Cardiac muscle cell (in vitro differentiated cells and primary cell): ENCODE measurements around the gene C1orf87. TPM values are rescaled to one million over a fixed set of nuclear protein-coding genes. Genes with fewer than 3 reads are reported as not detected.

Source experiments
- DNase-seq, 2 donors: peaks; one replicate each; pipeline versions ENCODE4 v3.0.0 to v3.0.0-alpha.2; 2010 to 2017; ENCODE audit warnings: low read depth in 1 of 2, low spot score in 1 of 2
- H3K27ac ChIP-seq: fragments of 200-600 bp; sonication (generic); 2 replicates; pipeline ENCODE4 v1.5.1; 2016
- H3K27me3 ChIP-seq: fragments of 200-600 bp; sonication (generic); 2 replicates; pipeline ENCODE4 v1.6.0; 2016; ENCODE audit warnings: control low read depth
- H3K36me3 ChIP-seq: fragments of 200-600 bp; sonication (generic); 2 replicates; pipeline ENCODE4 v1.5.1; 2016; ENCODE audit warnings: control low read depth
- H3K4me1 ChIP-seq: fragments of 200-600 bp; sonication (generic); 2 replicates; pipeline ENCODE4 v1.8.1; 2017; ENCODE audit warnings: low read depth, mild to moderate bottlenecking, mixed run types
- H3K4me3 ChIP-seq: fragments of 200-600 bp; sonication (generic); 2 replicates; pipeline ENCODE4 v1.5.1; 2016; ENCODE audit warnings: mild to moderate bottlenecking
- H3K9me3 ChIP-seq: fragments of 200-600 bp; sonication (generic); 2 replicates; pipeline ENCODE4 v1.5.1; 2017; ENCODE audit warnings: low read depth, mild to moderate bottlenecking, control low read depth
- CTCF ChIP-seq: IDR thresholded peaks from 2 replicates; pipeline ENCODE4 v1.5.1; 2012; ENCODE audit warnings: low read depth, mild to moderate bottlenecking, low read length
- polyA plus RNA-seq: library from polyadenylated mRNA; unstranded; fragments of >200 nt; fragmentation: Nextera tagmentation; extraction: Ambion mirVana; gene quantifications from 2 replicates; pipeline ENCODE4 v1.2.1, GENCODE V29; 2016
- total RNA-seq: library from RNA; depleted of rRNA; stranded (reverse); fragments of >200 nt; gene quantifications from 2 replicates; pipeline ENCODE4 v1.2.3, GENCODE V29; 2016

Gene C1orf87
- total and polyA plus RNA-seq, 2 experiments from 2014 or later, result not detected

GRCh38 chr1:59999006-59999405, 74.6 kb downstream of the C1orf87 start:
- Histone ChIP-seq H3K27me3 (no peaks in the 10 kb centered on the region), H3K36me3 (no peaks in the 10 kb centered on the region), H3K4me1 (no peaks in the 10 kb centered on the region), H3K4me3 (no peak overlapping the region), H3K27ac (no peak overlapping the region), H3K9me3 (no peaks in the 10 kb centered on the region)
- TF ChIP-seq CTCF, result no peak
- DNase-seq, result no peak

DNA sequence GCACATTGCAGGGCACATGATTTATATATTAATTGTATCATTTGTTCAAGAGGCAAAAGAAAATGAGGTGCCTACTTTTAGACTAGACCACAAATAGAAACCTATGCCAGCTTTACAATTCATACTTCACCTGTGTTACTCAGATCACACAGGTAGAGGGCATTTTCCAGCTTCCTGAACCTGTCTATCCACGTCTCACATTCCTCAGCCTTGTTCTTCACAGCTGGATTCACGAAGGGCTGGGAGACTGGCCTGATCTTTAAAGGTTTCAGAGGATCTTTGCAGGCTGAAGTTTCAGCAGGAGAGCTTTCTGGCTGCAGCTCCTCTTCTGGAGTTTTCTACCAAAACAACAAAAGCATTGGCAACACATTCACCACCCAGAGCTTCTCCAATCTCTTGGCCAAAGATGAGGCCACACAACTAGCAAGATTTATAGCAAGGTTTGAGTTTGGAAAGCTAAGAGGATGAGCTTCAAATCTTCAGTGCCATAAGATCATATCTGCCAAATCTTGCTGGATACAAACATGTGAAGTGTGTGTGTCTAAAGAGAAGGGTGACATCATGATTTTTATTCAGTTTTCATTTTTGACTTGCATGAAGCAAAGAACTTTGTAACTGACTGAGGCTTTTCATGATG, 76.0 kb downstream of the C1orf87 start:
- no peak overlapping the region for H3K27ac ChIP-seq
- H3K27me3 ChIP-seq, result no peaks in the 10 kb centered on the region
- H3K9me3 ChIP-seq, result no peaks in the 10 kb centered on the region
- no peak overlapping the region for H3K4me3 ChIP-seq
- TF ChIP-seq CTCF, result no peak
- DNase-seq, result no peak
- H3K4me1 ChIP-seq, result no peaks in the 10 kb centered on the region
- no peaks in the 10 kb centered on the region for H3K36me3 ChIP-seq

DNA sequence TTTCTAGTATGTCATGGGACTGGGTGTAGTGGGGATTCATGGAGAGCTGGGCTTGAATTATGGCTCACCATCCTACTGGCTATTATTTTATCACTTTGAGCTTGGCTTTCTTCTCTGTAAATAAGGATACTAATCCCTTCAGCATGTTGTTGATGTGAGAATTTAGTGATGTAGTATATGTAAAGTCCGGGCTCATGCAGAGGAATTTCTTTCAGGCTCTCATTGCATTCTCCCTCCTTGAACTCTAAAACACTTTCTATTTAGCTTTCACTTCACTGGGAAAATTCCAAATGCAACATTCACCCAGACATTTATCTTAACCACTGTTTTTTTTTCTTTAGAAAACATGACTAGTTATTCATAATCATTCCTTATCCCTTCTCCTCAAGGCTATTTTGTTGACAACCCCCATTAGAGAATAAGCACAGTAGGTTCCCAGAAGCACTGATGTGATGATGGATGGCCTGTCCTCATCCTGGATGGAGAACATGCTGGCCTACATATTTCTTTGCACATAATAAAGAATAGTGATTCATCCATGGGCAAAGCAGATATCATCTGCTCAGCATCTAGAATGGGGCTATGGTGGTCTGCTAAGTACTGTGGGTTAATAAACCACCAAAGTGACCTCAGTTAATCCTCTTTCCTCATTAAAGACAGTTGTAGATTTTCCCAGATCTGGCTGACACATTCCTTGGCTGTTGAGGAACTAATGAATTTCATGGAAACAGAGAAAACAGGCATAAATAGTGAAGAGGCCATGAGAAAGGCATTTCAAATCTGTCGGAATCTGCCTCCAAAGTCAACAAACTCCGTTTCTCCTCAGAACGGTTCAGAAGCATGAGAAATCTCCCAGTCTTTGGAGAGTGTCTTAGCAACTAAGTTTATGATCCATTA, 79.0 kb downstream of the C1orf87 start:
- Histone ChIP-seq H3K36me3 (no peaks in the 10 kb centered on the region), H3K4me1 (no peaks in the 10 kb centered on the region), H3K9me3 (no peaks in the 10 kb centered on the region), H3K27me3 (no peaks in the 10 kb centered on the region), H3K27ac (no peak overlapping the region), H3K4me3 (no peak overlapping the region)
- TF ChIP-seq CTCF, result no peak
- DNase-seq, result peak in 1 of 2 donors; percentile 72

DNA sequence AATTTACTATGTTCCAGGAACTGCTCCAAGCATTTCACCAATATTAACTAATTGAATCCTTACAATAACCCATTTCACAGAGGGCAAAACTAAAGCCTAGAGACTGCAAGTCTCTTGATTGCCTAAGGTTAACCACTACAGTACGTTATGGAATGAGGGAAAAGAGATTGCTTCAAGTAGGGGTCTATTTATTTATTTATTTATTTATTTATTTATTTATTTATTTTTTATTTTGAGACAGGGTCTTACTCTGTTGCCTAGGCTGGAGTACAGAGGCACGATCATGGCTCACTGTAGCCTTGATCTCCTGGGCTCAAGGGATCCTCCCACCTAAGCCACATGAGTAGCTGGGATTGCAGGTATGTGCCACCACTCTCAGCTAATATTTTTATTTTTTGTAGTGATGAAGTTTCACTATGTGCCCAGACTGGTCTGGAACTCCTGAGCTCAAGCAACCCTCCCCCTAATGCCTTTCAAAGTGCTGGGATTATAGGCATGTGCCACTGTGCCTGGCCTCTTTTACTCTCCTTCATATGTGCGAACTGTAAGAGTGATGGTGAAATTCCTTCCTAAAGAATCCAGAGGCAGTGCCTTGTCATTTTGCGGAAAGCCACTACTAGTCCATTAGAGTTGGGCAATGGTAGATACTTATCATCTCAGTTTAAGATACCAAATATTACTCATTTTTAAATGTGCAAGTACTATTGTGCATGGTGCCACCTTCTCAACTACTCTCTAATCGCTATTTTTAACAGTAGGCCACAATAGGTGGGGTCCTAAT, 81.3 kb downstream of the C1orf87 start:
- Histone ChIP-seq H3K36me3 (no peaks in the 10 kb centered on the region), H3K9me3 (no peaks in the 10 kb centered on the region), H3K4me1 (no peaks in the 10 kb centered on the region), H3K27me3 (no peaks in the 10 kb centered on the region), H3K4me3 (no peak overlapping the region), H3K27ac (no peak overlapping the region)
- DNase-seq, result no peak
- TF ChIP-seq CTCF, result no peak

DNA sequence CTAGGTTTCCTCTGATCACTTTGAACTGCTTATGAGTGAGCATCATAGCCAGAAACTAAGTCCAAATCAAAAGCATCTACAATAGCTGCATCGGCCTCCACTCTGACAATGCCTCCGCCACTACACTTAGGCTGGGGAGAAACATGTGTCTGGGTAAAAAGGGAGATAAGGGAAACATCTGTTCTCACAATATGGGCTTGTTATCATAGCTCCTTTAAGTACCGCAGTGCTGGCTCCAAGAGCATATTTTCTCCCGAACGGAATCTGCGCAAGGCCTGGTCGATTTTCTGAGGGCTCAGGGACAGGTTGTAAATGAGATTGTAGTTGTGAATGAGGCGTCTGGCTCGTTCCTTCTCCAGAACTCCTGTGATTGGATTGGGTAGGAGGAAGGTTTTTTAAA, 83.1 kb downstream of the C1orf87 start:
- peak; percentile 26 to 27 for DNase-seq

More for the DNA sequence above, 83.1 kb downstream of the C1orf87 start:
- H3K27ac ChIP-seq, result no peak overlapping the region
- H3K27me3 ChIP-seq, result no peaks in the 10 kb centered on the region
- H3K9me3 ChIP-seq, result no peaks in the 10 kb centered on the region
- no peaks in the 10 kb centered on the region for H3K4me1 ChIP-seq
- no peak overlapping the region for H3K4me3 ChIP-seq
- TF ChIP-seq CTCF, result no peak
- no peaks in the 10 kb centered on the region for H3K36me3 ChIP-seq
